Effector memory CD4-positive, alpha-beta T cell (primary cell): ENCODE data around the gene POC1A.

ENCODE experiments used
- DNase-seq, 3 donors: peaks; one replicate each; pipeline ENCODE4 v3.0.0-alpha.2; 2020
- H3K27ac ChIP-seq: 2 replicates; pipeline ENCODE4 v1.7.0; 2013; ENCODE audit warnings: mild to moderate bottlenecking, low read length, moderate library complexity; ENCODE audit not compliant: insufficient read depth, poor library complexity, severe bottlenecking
- H3K27me3 ChIP-seq: replicated peaks from 2 replicates; pipeline ENCODE4 v1.7.0; 2013; ENCODE audit warnings: mild to moderate bottlenecking, low read length; ENCODE audit not compliant: insufficient read depth, control insufficient read depth, poor library complexity, severe bottlenecking
- H3K36me3 ChIP-seq: 2 replicates; pipeline ENCODE4 v1.7.0; 2013; ENCODE audit warnings: mild to moderate bottlenecking, low read length, moderate library complexity; ENCODE audit not compliant: control insufficient read depth, insufficient read depth
- H3K4me1 ChIP-seq: 2 replicates; pipeline ENCODE4 v1.7.0; 2013; ENCODE audit warnings: low read length, mild to moderate bottlenecking; ENCODE audit not compliant: control insufficient read depth, insufficient read depth, poor library complexity, severe bottlenecking
- H3K4me3 ChIP-seq: 2 replicates; pipeline ENCODE4 v1.7.0; 2013; ENCODE audit warnings: low read length, low read depth, mild to moderate bottlenecking; ENCODE audit not compliant: insufficient read depth, poor library complexity, severe bottlenecking
- H3K9me3 ChIP-seq: 2 replicates; pipeline ENCODE4 v1.7.0; 2013; ENCODE audit warnings: mild to moderate bottlenecking, low read length, moderate library complexity; ENCODE audit not compliant: control insufficient read depth

Gene POC1A

DNA sequence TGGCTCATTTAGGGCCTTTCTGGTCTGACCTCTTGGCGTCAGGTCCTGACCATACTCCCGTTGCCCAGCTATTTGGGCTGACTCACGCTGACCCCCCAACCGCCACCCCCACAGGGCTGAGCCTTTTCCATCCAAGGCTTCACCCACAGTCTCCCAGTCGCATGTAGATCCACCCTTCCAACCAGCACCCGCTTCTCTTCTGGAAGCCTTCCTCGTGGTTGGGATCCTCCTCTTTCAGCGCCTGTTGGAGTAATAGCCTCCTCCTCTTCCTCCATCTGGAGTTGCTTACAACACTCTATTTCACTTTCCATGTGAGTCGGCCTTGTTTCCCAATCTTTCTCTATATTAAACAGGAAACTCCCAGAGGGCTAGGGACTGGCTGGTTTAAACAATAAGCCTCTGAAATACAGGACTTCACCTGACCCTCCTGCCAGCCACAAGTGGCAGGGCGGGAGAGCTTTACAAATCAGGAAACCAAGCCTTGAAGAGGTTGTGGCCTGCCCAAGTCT, 41.7 kb upstream of the POC1A start:
- DNase-seq, result no peak
- Histone ChIP-seq H3K27ac (no peak overlapping the region), H3K4me1 (peaks cover 24% of the 10 kb centered on the region), H3K4me3 (no peak overlapping the region), H3K36me3 (peaks cover 8% of the 10 kb centered on the region), H3K9me3 (no peaks in the 10 kb centered on the region), H3K27me3 (no peaks in the 10 kb centered on the region)

DNA sequence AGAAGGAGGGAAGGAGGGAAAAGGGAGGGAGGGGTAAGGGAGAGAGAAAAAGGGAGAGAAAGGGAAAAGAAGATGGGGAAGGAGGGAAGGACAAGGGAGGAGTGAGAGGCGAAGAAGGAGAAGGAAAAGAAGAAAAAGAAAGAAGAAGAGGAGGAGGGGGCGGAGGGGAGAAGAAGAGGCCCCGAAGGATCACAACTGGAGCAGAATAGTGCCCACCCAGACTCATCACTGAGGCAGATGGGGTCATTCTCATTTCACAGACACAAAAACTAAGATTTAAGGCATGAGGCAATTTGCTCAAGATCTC, 41.0 kb upstream of the POC1A start:
- H3K4me3 ChIP-seq, result no peak overlapping the region
- peaks cover 24% of the 10 kb centered on the region for H3K4me1 ChIP-seq
- no peak overlapping the region for H3K27ac ChIP-seq
- no peaks in the 10 kb centered on the region for H3K27me3 ChIP-seq
- peaks cover 6% of the 10 kb centered on the region for H3K36me3 ChIP-seq
- no peak for DNase-seq
- no peaks in the 10 kb centered on the region for H3K9me3 ChIP-seq

DNA sequence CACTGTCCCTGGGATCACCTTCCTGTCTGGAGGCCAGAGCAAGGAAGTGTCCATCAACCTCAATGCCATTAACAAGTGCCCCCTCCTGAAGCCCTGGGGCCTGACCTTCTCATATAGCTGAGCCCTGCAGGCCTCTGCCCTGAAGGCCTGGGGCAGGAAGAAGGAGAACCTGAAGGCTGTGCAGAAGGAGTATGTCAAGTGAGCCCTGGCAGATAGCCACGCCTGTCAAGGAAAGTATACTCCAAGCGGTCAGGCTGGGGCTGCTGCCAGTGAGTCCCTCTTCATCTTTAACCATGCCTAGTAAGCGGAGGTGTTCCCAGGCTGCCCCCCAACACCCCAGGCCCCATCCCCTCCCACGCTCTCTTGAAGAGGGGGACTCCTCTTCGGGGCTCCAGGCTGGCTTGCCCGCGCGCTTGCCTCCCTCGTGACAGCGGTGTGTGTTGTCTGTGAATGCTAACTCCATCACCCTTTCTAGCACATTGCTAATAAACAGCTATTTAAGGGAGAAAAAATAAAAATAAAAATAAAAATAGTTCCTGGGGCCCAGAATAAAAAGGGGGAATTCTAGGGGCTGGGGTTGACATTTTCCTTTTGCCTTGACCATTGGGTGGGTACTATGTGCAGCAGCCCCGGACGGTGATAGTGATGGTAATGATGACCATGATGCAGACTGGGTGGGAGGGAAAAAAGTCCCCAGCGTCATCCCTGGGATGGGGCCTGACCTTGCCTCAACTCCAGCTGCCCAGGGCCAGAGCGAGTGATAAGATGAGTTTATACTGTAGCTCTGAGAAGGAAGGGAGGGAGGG, 40.5 kb upstream of the POC1A start:
- no peak for DNase-seq
- H3K4me3 ChIP-seq, result no peak overlapping the region
- H3K36me3 ChIP-seq, result peaks cover 3% of the 10 kb centered on the region
- no peaks in the 10 kb centered on the region for H3K27me3 ChIP-seq
- no peak overlapping the region for H3K27ac ChIP-seq
- no peaks in the 10 kb centered on the region for H3K9me3 ChIP-seq
- H3K4me1 ChIP-seq, result peaks cover 23% of the 10 kb centered on the region

DNA sequence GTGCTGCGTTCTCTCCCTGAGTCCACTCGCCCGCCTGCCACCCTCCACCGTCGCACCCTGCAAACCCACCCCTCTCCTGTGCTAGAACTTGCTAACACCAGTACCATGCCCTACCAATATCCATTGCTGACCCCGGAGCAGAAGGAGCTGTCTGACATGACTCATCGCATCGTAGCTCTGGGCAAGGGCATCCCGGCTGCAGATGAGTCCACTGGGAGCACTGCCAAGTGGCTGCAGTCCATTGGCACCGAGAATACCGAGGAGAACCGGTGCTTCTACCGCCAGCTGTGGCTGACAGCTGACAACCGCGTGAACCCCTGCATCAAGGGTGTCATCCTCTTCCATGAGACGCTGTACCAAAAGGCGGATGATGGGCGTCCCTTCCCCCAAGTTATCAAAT, 38.8 kb upstream of the POC1A start:
- H3K9me3 ChIP-seq, result no peaks in the 10 kb centered on the region
- H3K27me3 ChIP-seq, result no peaks in the 10 kb centered on the region
- DNase-seq, result no peak
- H3K36me3 ChIP-seq, result peaks cover 2% of the 10 kb centered on the region
- H3K4me3 ChIP-seq, result no peak overlapping the region
- peaks cover 11% of the 10 kb centered on the region for H3K4me1 ChIP-seq
- H3K27ac ChIP-seq, result no peak overlapping the region

DNA sequence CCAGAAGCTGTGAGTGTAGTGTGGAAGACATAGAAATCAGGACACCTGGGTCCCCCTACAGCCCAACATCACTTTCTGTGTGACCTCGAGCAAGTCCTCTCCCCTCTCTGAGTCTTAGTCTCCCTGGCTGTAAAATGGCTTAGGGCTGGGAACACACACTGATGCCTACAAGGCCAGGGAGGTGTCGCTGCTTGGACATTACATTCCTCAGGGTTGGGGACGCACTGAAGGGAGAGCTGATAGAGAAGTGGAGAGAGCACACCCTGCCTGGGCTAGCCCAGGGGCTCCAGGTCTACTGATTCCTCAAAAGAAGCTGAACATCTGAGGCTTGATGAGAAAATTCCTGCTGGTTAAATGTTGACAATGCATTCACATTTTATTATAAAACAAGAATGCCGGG, 37.4 kb upstream of the POC1A start:
- Histone ChIP-seq H3K4me1 (peaks cover under 1% of the 10 kb centered on the region), H3K36me3 (no peaks in the 10 kb centered on the region), H3K27ac (no peak overlapping the region), H3K27me3 (no peaks in the 10 kb centered on the region), H3K9me3 (no peaks in the 10 kb centered on the region), H3K4me3 (no peak overlapping the region)
- no peak for DNase-seq

DNA sequence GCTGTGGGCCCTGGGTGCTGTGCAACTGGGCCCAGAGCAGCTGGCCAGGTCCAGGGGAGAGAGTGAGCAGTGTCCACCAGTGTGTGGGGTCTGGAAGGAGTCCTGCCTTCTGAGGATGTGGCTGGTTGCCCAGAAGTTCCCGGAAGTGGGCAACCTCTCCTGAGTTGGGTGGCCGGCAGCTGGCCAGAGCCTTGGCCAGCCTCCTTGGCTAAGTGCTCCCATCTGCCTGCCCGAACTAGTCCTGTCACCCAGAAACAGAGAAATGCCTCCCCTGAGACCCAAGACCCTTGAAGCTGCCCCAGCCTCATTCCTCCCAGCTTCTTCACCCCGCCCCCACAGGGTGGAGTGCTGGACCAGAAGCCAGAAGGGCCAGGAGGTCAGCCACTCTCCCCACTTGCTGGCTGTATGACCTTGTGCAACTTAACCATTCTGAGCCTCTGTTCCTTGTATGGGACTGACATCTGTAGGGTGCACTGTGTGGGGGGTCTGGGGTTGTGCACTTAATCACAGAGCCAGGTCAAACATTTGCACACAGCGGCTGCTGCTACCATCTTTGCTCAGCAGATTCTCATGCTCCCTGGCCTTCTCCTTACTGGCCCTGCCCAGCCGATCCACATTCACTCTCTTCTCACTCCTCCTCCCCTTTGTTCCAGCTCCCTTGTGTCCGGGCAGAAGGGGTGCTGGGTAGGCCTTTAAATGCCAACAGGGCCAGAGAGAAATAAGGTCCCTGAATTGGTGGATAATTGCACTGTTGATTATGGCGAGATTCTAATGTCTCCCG, 36.3 kb upstream of the POC1A start:
- no peak for DNase-seq
- Histone ChIP-seq H3K9me3 (no peaks in the 10 kb centered on the region), H3K4me1 (no peaks in the 10 kb centered on the region), H3K27me3 (no peaks in the 10 kb centered on the region), H3K36me3 (no peaks in the 10 kb centered on the region), H3K4me3 (no peak overlapping the region), H3K27ac (no peak overlapping the region)

DNA sequence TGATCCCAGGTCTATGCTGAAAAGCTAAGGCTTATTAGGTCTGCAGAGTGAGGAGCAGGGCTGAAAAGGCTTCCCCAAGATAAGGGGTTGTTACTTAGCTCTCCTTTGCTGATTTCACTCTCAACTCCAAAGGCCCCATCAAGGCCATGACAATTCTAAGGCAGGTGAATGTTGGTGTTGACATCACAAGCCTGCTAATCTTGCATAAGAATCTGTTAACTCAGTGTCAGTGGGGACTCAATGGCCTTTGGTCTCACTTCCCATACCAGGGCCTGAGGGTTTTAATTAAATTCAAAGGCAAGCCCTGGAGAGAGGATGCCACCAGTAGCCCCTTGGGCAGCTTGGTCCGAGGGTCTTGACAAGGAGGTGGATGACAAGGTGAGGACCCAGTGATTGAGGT, 34.3 kb upstream of the POC1A start:
- H3K4me1 ChIP-seq, result no peaks in the 10 kb centered on the region
- H3K27ac ChIP-seq, result no peak overlapping the region
- DNase-seq, result no peak

DNA sequence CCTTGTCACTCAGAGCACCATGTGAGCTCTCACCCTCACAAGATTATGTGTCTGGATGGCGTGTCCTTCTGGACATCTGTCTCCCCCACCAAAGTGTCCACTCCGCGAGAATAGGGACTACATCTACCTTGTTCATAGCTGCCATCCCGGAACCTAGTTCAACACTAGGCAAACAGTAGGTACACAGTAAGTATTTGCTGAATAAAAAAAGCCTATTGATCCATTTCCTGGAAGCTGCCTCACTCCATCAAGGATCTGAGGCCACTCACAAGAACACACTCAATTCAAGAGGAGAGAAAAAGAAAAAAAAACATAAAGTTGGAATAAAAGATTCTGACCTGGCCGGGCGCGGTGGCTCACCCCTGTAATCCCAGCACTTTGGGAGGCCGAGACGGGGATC, 32.5 kb upstream of the POC1A start:
- DNase-seq, result no peak
- Histone ChIP-seq H3K36me3 (no peaks in the 10 kb centered on the region), H3K9me3 (no peaks in the 10 kb centered on the region), H3K27me3 (no peaks in the 10 kb centered on the region), H3K27ac (no peak overlapping the region), H3K4me1 (peaks cover 6% of the 10 kb centered on the region), H3K4me3 (no peak overlapping the region)

More for the DNA sequence above, 34.3 kb upstream of the POC1A start:
- H3K4me3 ChIP-seq, result no peak overlapping the region
- no peaks in the 10 kb centered on the region for H3K27me3 ChIP-seq
- no peaks in the 10 kb centered on the region for H3K36me3 ChIP-seq
- H3K9me3 ChIP-seq, result no peaks in the 10 kb centered on the region

DNA sequence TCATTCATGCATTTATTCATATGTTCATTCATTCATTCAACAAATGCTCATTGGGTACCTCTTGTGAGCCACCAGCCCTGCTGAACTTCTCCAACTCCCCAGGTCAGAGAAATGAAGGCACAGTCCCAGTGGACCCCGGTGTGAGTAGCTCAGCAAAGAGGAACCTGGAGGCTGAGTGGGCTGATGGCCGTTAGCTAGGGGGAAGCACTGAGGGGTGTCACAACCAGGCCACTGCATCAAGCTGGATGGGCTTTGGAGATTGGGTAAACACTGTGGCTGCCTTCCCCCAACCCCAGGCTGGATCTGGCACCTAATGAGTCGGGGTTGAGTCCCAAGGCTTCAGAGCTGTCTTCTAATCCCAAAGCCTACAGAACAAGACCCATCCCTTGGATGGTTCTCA, 31.6 kb upstream of the POC1A start:
- H3K27me3 ChIP-seq, result no peaks in the 10 kb centered on the region
- no peak overlapping the region for H3K4me3 ChIP-seq
- no peaks in the 10 kb centered on the region for H3K9me3 ChIP-seq
- H3K36me3 ChIP-seq, result no peaks in the 10 kb centered on the region
- no peak for DNase-seq
- peaks cover 6% of the 10 kb centered on the region for H3K4me1 ChIP-seq
- H3K27ac ChIP-seq, result no peak overlapping the region

DNA sequence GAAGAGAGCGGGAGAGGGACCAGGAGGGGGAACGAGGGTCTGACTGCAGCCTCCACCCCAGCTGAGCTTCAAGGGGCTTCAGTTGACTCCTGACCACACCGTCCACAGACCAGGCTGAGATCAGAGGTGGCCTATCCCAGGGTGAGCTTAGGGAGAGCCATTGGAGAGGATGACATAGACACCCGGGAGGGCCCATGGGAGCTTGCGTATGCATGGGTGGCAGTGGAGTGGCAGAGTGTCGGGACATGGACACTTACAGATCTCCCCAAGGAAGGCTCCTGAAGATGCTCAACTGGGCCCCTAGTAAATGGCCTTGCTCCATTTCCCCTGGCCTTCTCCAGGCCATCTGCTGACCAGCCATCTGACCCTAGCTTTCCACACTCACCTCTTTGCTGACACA, 31.1 kb upstream of the POC1A start:
- Histone ChIP-seq H3K9me3 (no peaks in the 10 kb centered on the region), H3K27ac (no peak overlapping the region), H3K27me3 (no peaks in the 10 kb centered on the region), H3K4me3 (no peak overlapping the region), H3K4me1 (peaks cover 6% of the 10 kb centered on the region), H3K36me3 (no peaks in the 10 kb centered on the region)
- DNase-seq, result no peak
